NCI-H82 (cell line): ENCODE measurements around the gene HMGB4.

Experiments used
- DNase-seq: peaks from one replicate; lab custom pipeline; 2025; lab: John Stamatoyannopoulos, UW

Gene HMGB4

GRCh38 chr1:33848205-33848937, 15.5 kb upstream of the HMGB4 start:
- DNase-seq: no peak

GRCh38 chr1:33849211-33849610, 14.7 kb upstream of the HMGB4 start:
- no peak for DNase-seq

GRCh38 chr1:33850481-33850880, 13.4 kb upstream of the HMGB4 start:
- no peak for DNase-seq

GRCh38 chr1:33852711-33853110, 11.2 kb upstream of the HMGB4 start:
- no peak for DNase-seq

- DNase-seq: no peak
Observed at GRCh38 chr1:33853431-33853830, 10.4 kb upstream of the HMGB4 start.

GRCh38 chr1:33854091-33854490, 9.8 kb upstream of the HMGB4 start:
- DNase-seq: no peak

GRCh38 chr1:33860671-33861070, 3.2 kb upstream of the HMGB4 start:
- no peak for DNase-seq

GRCh38 chr1:33864460-33865389, 846 bp downstream of the HMGB4 start:
- DNase-seq: no peak

GRCh38 chr1:33866281-33866680, 2.4 kb downstream of the HMGB4 start:
- DNase-seq: no peak

GRCh38 chr1:33867684-33868083, 3.8 kb downstream of the HMGB4 start:
- no peak for DNase-seq

- no peak for DNase-seq
Observed at GRCh38 chr1:33872275-33872674, 8.4 kb downstream of the HMGB4 start.

- DNase-seq: no peak
Observed at GRCh38 chr1:33872683-33873082, 8.8 kb downstream of the HMGB4 start.

- no peak for DNase-seq
Observed at GRCh38 chr1:33874636-33875035, 10.8 kb downstream of the HMGB4 start.

GRCh38 chr1:33875862-33876261, 12.0 kb downstream of the HMGB4 start:
- DNase-seq: no peak

- DNase-seq: no peak
Observed at GRCh38 chr1:33876970-33877650, 13.2 kb downstream of the HMGB4 start.

GRCh38 chr1:33878392-33878791, 14.5 kb downstream of the HMGB4 start:
- DNase-seq: no peak

- DNase-seq: no peak
Observed at GRCh38 chr1:33880305-33880704, 16.4 kb downstream of the HMGB4 start.

GRCh38 chr1:33886496-33886895, 22.6 kb downstream of the HMGB4 start:
- no peak for DNase-seq

GRCh38 chr1:33893147-33893830, 29.4 kb downstream of the HMGB4 start:
- no peak for DNase-seq

GRCh38 chr1:33895396-33895795, 31.5 kb downstream of the HMGB4 start:
- no peak for DNase-seq

GRCh38 chr1:33895976-33896375, 32.1 kb downstream of the HMGB4 start:
- no peak for DNase-seq

- no peak for DNase-seq
Observed at GRCh38 chr1:33897092-33897725, 33.3 kb downstream of the HMGB4 start.
